ENCODE data around the gene MTMR8.

MTMR8 gene

DNA sequence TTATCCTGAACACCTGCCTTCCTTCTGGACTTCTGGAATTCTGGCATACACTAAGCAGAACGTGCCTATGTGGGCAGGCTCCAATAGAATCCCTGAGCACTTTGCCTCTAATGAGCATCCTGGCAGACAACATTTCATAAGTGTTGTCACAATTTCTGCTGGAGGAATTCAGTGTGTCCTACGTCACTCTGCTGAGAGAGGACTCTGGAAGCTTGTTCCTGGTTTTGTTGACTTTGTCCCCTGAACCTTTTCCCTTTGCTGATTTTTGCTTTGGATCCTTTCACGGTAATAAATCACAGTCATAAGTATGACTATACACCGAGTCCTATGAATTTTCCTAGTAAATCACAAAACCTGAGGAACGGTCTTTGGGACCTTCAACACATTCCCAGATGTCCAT, 43.2 kb downstream of the MTMR8 start:
- Histone ChIP-seq H3K9ac (ENCODE audit: low read depth, low read length) (no peak overlapping the region), H3K4me3 (ENCODE audit: low read depth in 1 of 2, low read length in 2 of 2) (no peak overlapping the region), H3K4me2 (ENCODE audit: insufficient read depth, low read length) (no peak overlapping the region), H4K20me1 (ENCODE audit: insufficient read depth, low read length) (no peaks in the 10 kb centered on the region), H3K79me2 (ENCODE audit: insufficient read depth, low read length) (no peaks in the 10 kb centered on the region), H3K4me1 (ENCODE audit: insufficient read depth, low read length) (no peaks in the 10 kb centered on the region), H3K27ac (ENCODE audit: low read length) (no peak overlapping the region), H3K27me3 (ENCODE audit: insufficient read depth, low read length, poor library complexity) (no peaks in the 10 kb centered on the region), H3K9me3 (ENCODE audit: insufficient read depth, low read length, severe bottlenecking) (no peaks in the 10 kb centered on the region), H3K36me3 (ENCODE audit: insufficient read depth, low read length) (peaks cover 52% of the 10 kb centered on the region), H2AFZ (ENCODE audit: low read depth, low read length) (no peak overlapping the region)
- no peak for ATAC-seq (ENCODE audit: insufficient read depth, low read depth)
- no peak for DNase-seq
- TF ChIP-seq EZH2 (IDR thresholded peaks at IDR 0.05; ENCODE audit: borderline replicate concordance, low read depth, low read length, severe bottlenecking), result no peak
- TF ChIP-seq, protein P1, sequence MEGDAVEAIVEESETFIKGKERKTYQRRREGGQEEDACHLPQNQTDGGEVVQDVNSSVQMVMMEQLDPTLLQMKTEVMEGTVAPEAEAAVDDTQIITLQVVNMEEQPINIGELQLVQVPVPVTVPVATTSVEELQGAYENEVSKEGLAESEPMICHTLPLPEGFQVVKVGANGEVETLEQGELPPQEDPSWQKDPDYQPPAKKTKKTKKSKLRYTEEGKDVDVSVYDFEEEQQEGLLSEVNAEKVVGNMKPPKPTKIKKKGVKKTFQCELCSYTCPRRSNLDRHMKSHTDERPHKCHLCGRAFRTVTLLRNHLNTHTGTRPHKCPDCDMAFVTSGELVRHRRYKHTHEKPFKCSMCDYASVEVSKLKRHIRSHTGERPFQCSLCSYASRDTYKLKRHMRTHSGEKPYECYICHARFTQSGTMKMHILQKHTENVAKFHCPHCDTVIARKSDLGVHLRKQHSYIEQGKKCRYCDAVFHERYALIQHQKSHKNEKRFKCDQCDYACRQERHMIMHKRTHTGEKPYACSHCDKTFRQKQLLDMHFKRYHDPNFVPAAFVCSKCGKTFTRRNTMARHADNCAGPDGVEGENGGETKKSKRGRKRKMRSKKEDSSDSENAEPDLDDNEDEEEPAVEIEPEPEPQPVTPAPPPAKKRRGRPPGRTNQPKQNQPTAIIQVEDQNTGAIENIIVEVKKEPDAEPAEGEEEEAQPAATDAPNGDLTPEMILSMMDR (IDR thresholded peaks at IDR 0.05; ENCODE audit: borderline replicate concordance, extremely low read depth, low read length, poor library complexity, severe bottlenecking), result no peak

DNA sequence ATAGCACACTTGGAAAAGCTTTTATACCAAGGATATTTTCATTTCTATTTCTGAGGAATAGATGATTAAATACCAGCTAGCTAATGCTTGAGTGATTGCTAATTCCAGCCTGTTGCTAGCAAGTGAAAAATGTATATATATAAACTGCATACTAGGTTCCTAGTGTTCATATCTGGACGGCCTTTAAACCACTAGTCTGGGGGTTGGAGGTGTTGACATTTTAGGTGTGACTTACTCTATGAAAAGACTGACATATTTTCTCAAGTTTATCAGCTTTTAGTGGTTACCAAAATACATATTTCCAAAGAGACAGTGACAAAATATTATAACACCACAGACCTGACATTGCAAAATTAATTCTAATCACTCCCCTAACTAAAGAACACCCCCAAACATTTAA, 44.7 kb downstream of the MTMR8 start:
- no peak overlapping the region for H3K4me3 ChIP-seq (ENCODE audit: low read depth in 1 of 2, low read length in 2 of 2)
- DNase-seq (no peak), ATAC-seq (ENCODE audit: insufficient read depth, low read depth) (no peak)
- H3K9me3 ChIP-seq (ENCODE audit: insufficient read depth, low read length, severe bottlenecking), result no peaks in the 10 kb centered on the region
- H3K4me2 ChIP-seq (ENCODE audit: insufficient read depth, low read length), result no peak overlapping the region
- no peaks in the 10 kb centered on the region for H3K27me3 ChIP-seq (ENCODE audit: insufficient read depth, low read length, poor library complexity)
- TF ChIP-seq EZH2 (IDR thresholded peaks at IDR 0.05; ENCODE audit: borderline replicate concordance, low read depth, low read length, severe bottlenecking), result no peak
- TF ChIP-seq, protein P1 (IDR thresholded peaks at IDR 0.05; ENCODE audit: borderline replicate concordance, extremely low read depth, low read length, poor library complexity, severe bottlenecking), result no peak
- H2AFZ ChIP-seq (ENCODE audit: low read depth, low read length), result no peak overlapping the region
- H3K27ac ChIP-seq (ENCODE audit: low read length), result no peak overlapping the region
- H3K9ac ChIP-seq (ENCODE audit: low read depth, low read length), result no peak overlapping the region
- no peaks in the 10 kb centered on the region for H3K4me1 ChIP-seq (ENCODE audit: insufficient read depth, low read length)
- no peaks in the 10 kb centered on the region for H4K20me1 ChIP-seq (ENCODE audit: insufficient read depth, low read length)
- no peaks in the 10 kb centered on the region for H3K79me2 ChIP-seq (ENCODE audit: insufficient read depth, low read length)
- peaks cover 48% of the 10 kb centered on the region for H3K36me3 ChIP-seq (ENCODE audit: insufficient read depth, low read length)

DNA sequence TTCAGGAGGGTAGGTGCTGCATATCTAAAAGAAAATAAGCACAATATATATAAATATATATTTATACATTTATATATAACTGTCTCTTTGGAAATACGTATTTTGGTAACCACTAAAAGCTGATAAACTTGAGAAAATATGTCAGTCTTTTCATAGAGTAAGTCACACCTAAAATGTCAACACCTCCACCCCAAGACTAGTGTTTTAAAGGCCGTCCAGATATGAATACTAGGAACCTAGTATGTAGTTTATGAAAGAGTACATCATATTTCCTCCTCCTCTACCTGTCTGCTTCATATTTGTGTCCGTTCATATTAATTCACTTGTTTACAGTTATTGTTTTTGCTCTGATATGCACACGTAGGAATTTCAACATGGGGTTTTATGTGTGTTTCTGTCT, 45.2 kb downstream of the MTMR8 start:
- no peak for ATAC-seq (ENCODE audit: insufficient read depth, low read depth)
- no peak for TF ChIP-seq EZH2 (IDR thresholded peaks at IDR 0.05; ENCODE audit: borderline replicate concordance, low read depth, low read length, severe bottlenecking)
- TF ChIP-seq, protein P1 (IDR thresholded peaks at IDR 0.05; ENCODE audit: borderline replicate concordance, extremely low read depth, low read length, poor library complexity, severe bottlenecking), result no peak
- no peaks in the 10 kb centered on the region for H3K4me1 ChIP-seq (ENCODE audit: insufficient read depth, low read length)

DNA sequence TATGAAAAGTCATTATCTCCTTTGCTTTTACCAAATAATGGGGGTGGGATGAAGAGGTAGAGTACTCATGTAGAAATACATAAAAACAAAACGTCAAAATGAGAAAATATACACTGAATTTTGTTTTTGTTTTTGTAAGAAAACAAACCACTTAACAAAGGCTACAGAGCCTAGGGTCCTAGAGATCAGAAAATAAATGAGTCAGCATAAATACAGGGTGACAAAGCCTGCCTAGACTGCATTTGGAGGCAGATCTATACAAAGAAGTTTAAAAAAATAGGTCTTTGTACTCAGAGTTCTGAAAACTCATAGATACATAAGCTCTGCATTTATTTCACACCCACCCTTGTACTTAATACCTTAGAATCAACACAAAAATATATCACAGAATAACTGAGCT, 52.4 kb downstream of the MTMR8 start:
- Histone ChIP-seq H2AFZ (ENCODE audit: low read depth, low read length) (no peak overlapping the region), H3K4me1 (ENCODE audit: insufficient read depth, low read length) (no peaks in the 10 kb centered on the region), H3K4me2 (ENCODE audit: insufficient read depth, low read length) (no peak overlapping the region), H3K4me3 (ENCODE audit: low read depth in 1 of 2, low read length in 2 of 2) (no peak overlapping the region), H3K9me3 (ENCODE audit: insufficient read depth, low read length, severe bottlenecking) (no peaks in the 10 kb centered on the region), H3K27ac (ENCODE audit: low read length) (no peak overlapping the region), H3K79me2 (ENCODE audit: insufficient read depth, low read length) (no peaks in the 10 kb centered on the region), H3K36me3 (ENCODE audit: insufficient read depth, low read length) (peaks cover 49% of the 10 kb centered on the region), H4K20me1 (ENCODE audit: insufficient read depth, low read length) (no peaks in the 10 kb centered on the region), H3K27me3 (ENCODE audit: insufficient read depth, low read length, poor library complexity) (no peaks in the 10 kb centered on the region), H3K9ac (ENCODE audit: low read depth, low read length) (no peak overlapping the region)
- DNase-seq, result no peak
- TF ChIP-seq EZH2 (IDR thresholded peaks at IDR 0.05; ENCODE audit: borderline replicate concordance, low read depth, low read length, severe bottlenecking), result no peak
- no peak for ATAC-seq (ENCODE audit: insufficient read depth, low read depth)

More for the DNA sequence above, 45.2 kb downstream of the MTMR8 start:
- H3K4me3 ChIP-seq (ENCODE audit: low read depth in 1 of 2, low read length in 2 of 2), result no peak overlapping the region
- no peak for DNase-seq
- H3K79me2 ChIP-seq (ENCODE audit: insufficient read depth, low read length), result no peaks in the 10 kb centered on the region
- no peak overlapping the region for H2AFZ ChIP-seq (ENCODE audit: low read depth, low read length)
- H4K20me1 ChIP-seq (ENCODE audit: insufficient read depth, low read length), result no peaks in the 10 kb centered on the region
- H3K27me3 ChIP-seq (ENCODE audit: insufficient read depth, low read length, poor library complexity), result no peaks in the 10 kb centered on the region
- no peak overlapping the region for H3K27ac ChIP-seq (ENCODE audit: low read length)
- H3K9ac ChIP-seq (ENCODE audit: low read depth, low read length), result no peak overlapping the region
- H3K4me2 ChIP-seq (ENCODE audit: insufficient read depth, low read length), result no peak overlapping the region
- H3K9me3 ChIP-seq (ENCODE audit: insufficient read depth, low read length, severe bottlenecking), result no peaks in the 10 kb centered on the region
- H3K36me3 ChIP-seq (ENCODE audit: insufficient read depth, low read length), result peaks cover 46% of the 10 kb centered on the region
